DOHH2 (cell line): ENCODE data around the gene INF2.

Experiments used
- H3F3A ChIP-seq: fragments of 200-600 bp; sonication (generic), shearing (Covaris generic); 2 replicates; pipeline ENCODE4 v1.6.0; 2016; ENCODE audit warnings: antibody characterized with exemption, mild to moderate bottlenecking; ENCODE audit not compliant: control insufficient read depth, insufficient read depth
- H3K27ac ChIP-seq: fragments of 200-600 bp; sonication (generic); 2 replicates; pipeline ENCODE4 v1.5.1; 2014; ENCODE audit warnings: low read depth, mild to moderate bottlenecking, low read length, moderate library complexity
- H3K27me3 ChIP-seq: fragments of 200-600 bp; sonication (generic); 2 replicates; pipeline ENCODE4 v1.6.1; 2014; ENCODE audit warnings: mild to moderate bottlenecking, low read length, mixed read lengths; ENCODE audit not compliant: control insufficient read depth
- H3K36me3 ChIP-seq: fragments of 200-600 bp; sonication (generic); 2 replicates; pipeline ENCODE4 v1.6.1; 2014; ENCODE audit warnings: mild to moderate bottlenecking, low read length, moderate library complexity, mixed read lengths; ENCODE audit not compliant: control insufficient read depth
- H3K4me1 ChIP-seq: fragments of 200-600 bp; sonication (generic); 2 replicates; pipeline ENCODE4 v1.6.1; 2014; ENCODE audit warnings: mild to moderate bottlenecking, low read length, mixed read lengths; ENCODE audit not compliant: control insufficient read depth
- H3K4me2 ChIP-seq: fragments of 200-600 bp; sonication (generic); 2 replicates; pipeline ENCODE4 v1.6.0; 2014; ENCODE audit warnings: mild to moderate bottlenecking, low read length, moderate library complexity
- H3K4me3 ChIP-seq: fragments of 200-600 bp; sonication (generic); 2 replicates; pipeline ENCODE4 v1.5.1; 2014; ENCODE audit warnings: mild to moderate bottlenecking, low read length, mixed read lengths
- H3K79me2 ChIP-seq: fragments of 200-600 bp; sonication (generic); 2 replicates; pipeline ENCODE4 v1.6.1; 2014; ENCODE audit warnings: mild to moderate bottlenecking, low read length, mixed read lengths; ENCODE audit not compliant: control insufficient read depth
- H3K9me2 ChIP-seq: fragments of 200-600 bp; sonication (generic); replicated peaks from 2 replicates; pipeline ENCODE4 v1.6.1; 2014; ENCODE audit warnings: mild to moderate bottlenecking, low read length, mixed read lengths; ENCODE audit not compliant: control insufficient read depth
- H3K9me3 ChIP-seq: fragments of 200-600 bp; sonication (generic); 2 replicates; pipeline ENCODE4 v1.6.1; 2014; ENCODE audit warnings: antibody characterized with exemption, low read length, mixed read lengths; ENCODE audit not compliant: control insufficient read depth, insufficient read depth
- H4K20me1 ChIP-seq: fragments of 200-600 bp; sonication (generic); 2 replicates; pipeline ENCODE4 v1.6.0; 2014; ENCODE audit warnings: low read depth, mild to moderate bottlenecking, antibody characterized with exemption, low read length, moderate library complexity; ENCODE audit not compliant: control insufficient read depth, insufficient read depth
- EZH2phosphoT487 ChIP-seq: fragments of 200-600 bp; sonication (generic); IDR thresholded peaks from 2 replicates; pipeline ENCODE4 v1.6.1; 2017; ENCODE audit warnings: borderline replicate concordance, mild to moderate bottlenecking, antibody characterized with exemption, low read length, moderate library complexity, mixed read lengths
- TF ChIP-seq, protein P1 (sequence below): fragments of 200-600 bp; sonication (generic); IDR thresholded peaks from one replicate; pipeline ENCODE4 v1.5.1; 2014; ENCODE audit warnings: antibody characterized with exemption, mild to moderate bottlenecking, low read depth, low read length; ENCODE audit not compliant: poor library complexity, severe bottlenecking

Gene INF2

DNA sequence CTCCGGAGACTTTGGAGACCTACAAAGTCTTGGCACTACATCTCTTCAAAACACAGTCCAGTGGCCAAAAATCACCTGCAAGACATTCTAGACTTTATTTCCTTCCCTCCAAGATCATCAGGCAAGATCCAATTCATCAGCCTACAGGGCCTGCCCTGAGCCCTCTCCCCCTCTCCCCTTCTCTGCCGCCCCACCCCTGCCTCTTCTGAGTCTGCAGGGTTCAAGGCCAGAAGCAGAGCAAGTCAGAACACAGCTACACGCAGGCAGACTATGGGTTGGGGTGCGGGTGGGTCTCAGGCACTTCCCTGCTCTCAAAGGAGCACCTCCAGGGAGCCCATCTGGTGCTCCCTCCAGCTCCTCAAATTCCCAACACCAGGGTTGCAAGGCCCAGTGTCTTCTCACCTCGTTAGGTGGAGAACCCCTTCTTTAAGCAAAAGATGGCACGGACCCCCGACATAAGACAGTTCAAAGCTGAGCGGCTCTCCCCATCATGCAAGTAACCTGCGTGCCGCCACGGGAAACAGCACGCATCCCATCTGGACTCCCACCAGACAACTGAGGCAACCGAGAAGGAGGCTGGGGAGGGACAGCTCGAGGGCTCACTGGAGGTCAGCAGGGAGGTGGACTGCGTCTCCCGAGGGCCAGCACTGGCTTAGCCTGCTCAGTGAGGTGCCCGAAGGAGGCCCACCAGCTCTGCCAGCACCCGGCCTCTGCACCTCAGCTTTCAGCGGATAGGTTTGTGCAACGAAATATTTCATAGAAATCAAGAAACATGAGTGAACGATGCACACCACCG is 5.6 kb upstream of the INF2 start:
- Histone ChIP-seq H3K9me3 (no peaks in the 10 kb centered on the region), H3K4me2 (no peak overlapping the region), H3K36me3 (no peaks in the 10 kb centered on the region), H3K27ac (no peak overlapping the region), H3K4me1 (peaks cover 57% of the 10 kb centered on the region), H4K20me1 (no peaks in the 10 kb centered on the region), H3F3A (peaks cover 6% of the 10 kb centered on the region), H3K27me3 (no peaks in the 10 kb centered on the region), H3K4me3 (no peak overlapping the region), H3K79me2 (no peaks in the 10 kb centered on the region), H3K9me2 (no peaks in the 10 kb centered on the region)
- TF ChIP-seq EZH2phosphoT487: no peak
- TF ChIP-seq, protein P1, sequence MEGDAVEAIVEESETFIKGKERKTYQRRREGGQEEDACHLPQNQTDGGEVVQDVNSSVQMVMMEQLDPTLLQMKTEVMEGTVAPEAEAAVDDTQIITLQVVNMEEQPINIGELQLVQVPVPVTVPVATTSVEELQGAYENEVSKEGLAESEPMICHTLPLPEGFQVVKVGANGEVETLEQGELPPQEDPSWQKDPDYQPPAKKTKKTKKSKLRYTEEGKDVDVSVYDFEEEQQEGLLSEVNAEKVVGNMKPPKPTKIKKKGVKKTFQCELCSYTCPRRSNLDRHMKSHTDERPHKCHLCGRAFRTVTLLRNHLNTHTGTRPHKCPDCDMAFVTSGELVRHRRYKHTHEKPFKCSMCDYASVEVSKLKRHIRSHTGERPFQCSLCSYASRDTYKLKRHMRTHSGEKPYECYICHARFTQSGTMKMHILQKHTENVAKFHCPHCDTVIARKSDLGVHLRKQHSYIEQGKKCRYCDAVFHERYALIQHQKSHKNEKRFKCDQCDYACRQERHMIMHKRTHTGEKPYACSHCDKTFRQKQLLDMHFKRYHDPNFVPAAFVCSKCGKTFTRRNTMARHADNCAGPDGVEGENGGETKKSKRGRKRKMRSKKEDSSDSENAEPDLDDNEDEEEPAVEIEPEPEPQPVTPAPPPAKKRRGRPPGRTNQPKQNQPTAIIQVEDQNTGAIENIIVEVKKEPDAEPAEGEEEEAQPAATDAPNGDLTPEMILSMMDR: no peak

DNA sequence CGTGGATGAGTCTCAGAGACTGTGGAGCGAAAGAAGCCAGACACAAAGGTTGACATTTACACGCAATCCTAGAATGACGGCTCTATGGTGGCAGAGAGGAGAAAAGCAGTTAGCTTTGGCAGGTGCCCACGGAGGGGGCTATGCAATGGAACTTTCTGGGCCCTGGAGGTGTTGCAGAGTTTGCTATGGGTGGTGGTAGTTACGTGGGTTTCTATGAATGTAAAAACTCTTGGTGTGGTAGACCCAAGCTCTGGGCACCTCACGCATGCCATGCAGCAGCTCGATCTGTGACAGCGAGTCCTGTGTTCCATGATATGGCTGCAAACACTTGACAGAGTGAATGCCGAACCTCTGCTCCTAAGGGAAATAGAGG is 5.0 kb upstream of the INF2 start:
- no peaks in the 10 kb centered on the region for H3K79me2 ChIP-seq
- H3K27ac ChIP-seq: no peak overlapping the region
- H3K36me3 ChIP-seq: no peaks in the 10 kb centered on the region
- H3K4me3 ChIP-seq: no peak overlapping the region
- H3F3A ChIP-seq: peaks cover 6% of the 10 kb centered on the region
- H3K4me2 ChIP-seq: no peak overlapping the region
- H3K4me1 ChIP-seq: peaks cover 60% of the 10 kb centered on the region
- H3K27me3 ChIP-seq: no peaks in the 10 kb centered on the region
- no peaks in the 10 kb centered on the region for H3K9me2 ChIP-seq
- no peaks in the 10 kb centered on the region for H3K9me3 ChIP-seq
- H4K20me1 ChIP-seq: no peaks in the 10 kb centered on the region
- TF ChIP-seq, protein P1: no peak
- no peak for TF ChIP-seq EZH2phosphoT487

DNA sequence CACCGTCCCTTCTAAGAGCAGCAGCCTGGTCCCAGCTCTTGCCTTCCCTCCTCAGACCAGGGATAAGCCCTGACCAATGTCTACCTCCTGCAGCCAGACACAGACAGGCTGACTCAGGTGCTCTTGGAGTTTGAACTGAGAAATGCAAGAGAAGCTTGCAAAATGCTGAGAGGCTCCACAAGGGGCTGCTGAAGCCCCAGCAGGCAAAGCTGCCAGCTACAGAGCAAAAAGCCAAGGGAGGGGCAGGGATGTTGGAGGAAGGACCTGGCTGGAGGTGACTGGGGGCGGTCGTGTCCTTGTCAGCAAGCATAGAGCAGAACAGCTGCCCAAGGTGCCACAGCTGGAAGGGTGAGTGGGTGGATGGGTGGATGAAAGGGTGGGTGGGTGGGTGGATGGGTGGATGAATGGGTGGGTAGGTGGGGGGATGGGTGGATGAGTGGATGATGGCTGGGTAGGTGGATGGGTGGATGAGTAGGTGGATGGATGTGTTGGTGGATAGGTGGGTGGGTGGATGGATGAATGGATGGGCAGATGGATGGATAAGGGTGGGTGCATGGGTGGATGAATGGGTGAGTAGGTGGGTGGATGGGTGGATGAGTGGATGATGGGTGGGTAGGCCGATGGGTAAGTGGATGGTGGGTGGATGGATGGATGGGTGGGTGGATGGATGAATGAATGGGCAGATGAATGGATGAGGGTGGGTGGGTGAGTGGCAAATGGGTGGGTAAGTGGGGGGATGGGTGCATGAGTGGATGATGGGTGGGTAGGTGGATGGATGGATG is 4.0 kb upstream of the INF2 start:
- peaks cover 2% of the 10 kb centered on the region; the same call in 1 of the 2 replicates for H3K36me3 ChIP-seq
- no peaks in the 10 kb centered on the region for H3K27me3 ChIP-seq
- H3K4me1 ChIP-seq: peaks cover 62% of the 10 kb centered on the region
- peaks cover 8% of the 10 kb centered on the region for H3K79me2 ChIP-seq
- H4K20me1 ChIP-seq: 0 out of 2 replicates have a peak, but pooled peaks cover under 1% of the 10 kb centered on the region
- H3F3A ChIP-seq: peaks cover 6% of the 10 kb centered on the region
- H3K9me3 ChIP-seq: no peaks in the 10 kb centered on the region
- H3K27ac ChIP-seq: no peak overlapping the region
- H3K4me3 ChIP-seq: no peak overlapping the region
- TF ChIP-seq, protein P1: no peak
- no peak for TF ChIP-seq EZH2phosphoT487
- no peaks in the 10 kb centered on the region for H3K9me2 ChIP-seq
- peak overlapping the region; percentile 27 for H3K4me2 ChIP-seq
